PC-3 (cell line): ENCODE measurements around the gene DLGAP1. TPM values are rescaled to one million over a fixed set of nuclear protein-coding genes. Genes with fewer than 3 reads are reported as not detected.

ENCODE experiments used
- ATAC-seq: fragments of 200-7000 bp; cut with Tn5 transposase; 2 replicates; pipeline ENCODE4 v1.9.1; 2020; ENCODE audit warnings: mild to moderate bottlenecking, moderate library complexity
- BruUV-seq: library from RNA; stranded (reverse); fragments of 400-500 nt; replicated peaks from 2 replicates; lab custom pipeline; 2021; lab: Mats Ljungman, UMichigan
- CTCF ChIA-PET: fragments of 300-600 bp; sonication (Branson Sonifier 250); formaldehyde crosslinking; loops from one replicate; lab custom pipeline; 2022; ENCODE audit warnings: antibody characterized with exemption; lab: Charles Lee
- POLR2A ChIA-PET: fragments of 300-600 bp; sonication (Branson Sonifier 250); formaldehyde crosslinking; loops from one replicate; lab custom pipeline; 2022; ENCODE audit warnings: antibody characterized with exemption; ENCODE audit not compliant: unreplicated experiment; lab: Charles Lee
- DNase-seq: peaks from one replicate; pipeline ENCODE4 v3.0.0-alpha.2; 2015
- H2AFZ ChIP-seq: fragments of 300-600 bp; sonication (generic); 2 replicates; pipeline ENCODE4 v1.6.0; 2016; ENCODE audit warnings: antibody characterized with exemption, low read length
- H3F3A ChIP-seq: fragments of 300-600 bp; sonication (generic); one replicate; pipeline ENCODE4 v1.6.0; 2017; ENCODE audit warnings: antibody characterized with exemption, low read length, control low read depth, mild to moderate bottlenecking; ENCODE audit not compliant: unreplicated experiment
- H3K27ac ChIP-seq: fragments of 300-600 bp; sonication (generic); 2 replicates; pipeline ENCODE4 v1.5.1; 2016; ENCODE audit warnings: mild to moderate bottlenecking, low read length
- H3K27me3 ChIP-seq: fragments of 300-600 bp; sonication (generic); 2 replicates; pipeline ENCODE4 v1.6.1; 2016; ENCODE audit warnings: low read length, mixed read lengths
- H3K36me3 ChIP-seq: fragments of 300-600 bp; sonication (generic); 2 replicates; pipeline ENCODE4 v1.6.1; 2016; ENCODE audit warnings: low read depth, mixed run types, low read length, mixed read lengths
- H3K4me1 ChIP-seq: fragments of 300-600 bp; sonication (generic); 2 replicates; pipeline ENCODE4 v1.5.1; 2016; ENCODE audit warnings: low read length; ENCODE audit not compliant: insufficient read depth
- H3K4me2 ChIP-seq: fragments of 300-600 bp; sonication (generic); 2 replicates; pipeline ENCODE4 v1.6.0; 2016; ENCODE audit warnings: low read length
- H3K4me3 ChIP-seq: fragments of 300-600 bp; sonication (generic); 2 replicates; pipeline ENCODE4 v1.5.1; 2016; ENCODE audit warnings: mild to moderate bottlenecking, low read length, mixed read lengths
- H3K79me2 ChIP-seq: fragments of 300-600 bp; sonication (generic); 2 replicates; pipeline ENCODE4 v1.6.1; 2017; ENCODE audit warnings: low read length, mixed read lengths
- H3K9ac ChIP-seq: fragments of 300-600 bp; sonication (generic); 2 replicates; pipeline ENCODE4 v1.6.0; 2016; ENCODE audit warnings: mild to moderate bottlenecking, low read length
- H3K9me2 ChIP-seq: fragments of 300-600 bp; sonication (generic); replicated peaks from 2 replicates; pipeline ENCODE4 v1.6.1; 2016; ENCODE audit warnings: mixed run types, low read length, mixed read lengths
- H3K9me3 ChIP-seq: fragments of 300-600 bp; sonication (generic); 2 replicates; pipeline ENCODE4 v1.6.1; 2016; ENCODE audit warnings: low read length, mixed read lengths
- H4K20me1 ChIP-seq: fragments of 300-600 bp; sonication (generic); 2 replicates; pipeline ENCODE4 v1.6.1; 2016; ENCODE audit warnings: low read length, mixed read lengths
- CTCF ChIP-seq: fragments of 300-600 bp; sonication (generic); conservative IDR thresholded peaks from 2 replicates; pipeline ENCODE4 v1.5.1; 2017; ENCODE audit warnings: antibody characterized with exemption, low read depth, mild to moderate bottlenecking, low read length
- EZH2 ChIP-seq: fragments of 300-600 bp; sonication (generic); IDR thresholded peaks from one replicate; pipeline ENCODE4 v1.6.1; 2017; ENCODE audit warnings: antibody characterized with exemption, mild to moderate bottlenecking, low read length; ENCODE audit not compliant: unreplicated experiment
- EZH2phosphoT487 ChIP-seq: fragments of 300-600 bp; sonication (generic); IDR thresholded peaks from 2 replicates; pipeline ENCODE4 v1.6.1; 2018; ENCODE audit warnings: mild to moderate bottlenecking, antibody characterized with exemption, low read length, borderline replicate concordance
- intact Hi-C: fragments of 100-400 bp; cut with micrococcal nuclease; formaldehyde crosslinking; loops from 2 replicates; pipeline ENCODE4 v1.9.0; 2023
- total RNA-seq: library from RNA; depleted of rRNA; stranded (reverse); fragments of >200 nt; gene quantifications from 2 replicates; pipeline ENCODE4 v1.2.3, GENCODE V29; 2014

DLGAP1 gene
- total RNA-seq, 1 experiment from 2014 or later, result not detected

DNA sequence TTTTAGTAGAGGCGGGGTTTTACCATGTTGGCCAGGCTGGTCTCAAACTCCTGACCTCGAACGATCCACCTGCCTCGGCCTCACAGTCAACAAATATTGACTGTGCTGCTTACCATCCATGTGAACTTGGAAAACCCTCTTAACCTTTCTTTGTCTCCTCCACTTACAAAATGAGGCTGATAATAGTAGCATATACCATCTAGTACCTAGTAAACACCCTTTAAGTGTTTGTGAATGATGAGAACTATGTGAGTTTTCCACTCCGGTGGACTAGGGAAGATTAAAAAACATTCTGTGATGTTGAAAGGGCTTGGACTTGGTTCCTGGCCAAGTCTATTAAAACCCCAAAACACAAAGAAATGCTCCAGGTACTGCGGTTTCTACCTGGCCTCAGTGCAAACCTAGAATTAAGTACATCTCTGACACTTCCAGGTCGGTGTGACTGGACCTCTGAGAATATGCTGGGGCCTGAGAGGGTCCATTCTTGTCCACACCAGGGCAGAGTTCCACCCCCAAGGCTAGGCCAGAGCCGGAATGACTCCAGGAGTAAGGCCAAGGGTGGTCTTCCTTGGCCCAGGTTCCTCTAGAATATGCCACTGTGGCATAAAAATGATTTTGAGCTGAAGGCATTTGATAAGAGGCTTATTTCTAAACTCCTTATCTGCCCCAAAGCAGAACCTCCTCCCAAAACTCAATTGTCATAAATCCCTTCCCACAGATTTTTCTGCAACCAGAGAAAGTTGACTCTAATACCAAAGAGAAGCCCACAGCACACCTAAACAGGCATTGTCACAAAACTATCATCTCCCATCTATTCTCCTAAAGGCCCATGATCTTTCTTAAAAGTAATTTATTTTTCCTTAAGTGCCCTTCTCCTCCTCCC is 787.6 kb downstream of the DLGAP1 start:
- Histone ChIP-seq H3K4me3 (no peak overlapping the region), H4K20me1 (no peaks in the 10 kb centered on the region), H3K27me3 (no peaks in the 10 kb centered on the region), H3K9ac (no peak overlapping the region), H3K4me1 (peaks cover 8% of the 10 kb centered on the region), H3K9me3 (no peaks in the 10 kb centered on the region), H2AFZ (no peak overlapping the region), H3F3A (no peaks in the 10 kb centered on the region), H3K9me2 (no peaks in the 10 kb centered on the region), H3K4me2 (no peak overlapping the region), H3K36me3 (no peaks in the 10 kb centered on the region), H3K79me2 (no peaks in the 10 kb centered on the region), H3K27ac (no peak overlapping the region)
- intact Hi-C loops, result loop anchor here (5.0 kb wide), 2 partner anchors 45 to 155 kb away; no protein-coding TSS in a partner anchor
- DNase-seq (no peak), ATAC-seq (no peak)
- CTCF ChIA-PET, result interaction anchor here (0.5 to 1.9 kb wide), 7 partner anchors 36 to 386 kb away, joined by 3 to 24 read pairs (median 6); no protein-coding TSS in a partner anchor
- BruUV-seq, result no TSS peak
- POLR2A ChIA-PET, result interaction anchor here (2.1 kb wide), 1 partner anchor 64 kb away, joined by 14 read pairs; no protein-coding TSS in a partner anchor
- no peak for TF ChIP-seq EZH2phosphoT487
- no peak for TF ChIP-seq EZH2
- no peak for TF ChIP-seq CTCF

GRCh38 chr18:3666526-3667254 is 788.4 kb downstream of the DLGAP1 start:
- no peaks in the 10 kb centered on the region for H3K79me2 ChIP-seq
- BruUV-seq, result no TSS peak
- ChIA-PET CTCF (interaction anchor here (0.5 to 1.9 kb wide), 19 partner anchors 14 to 717 kb away, joined by 3 to 24 read pairs (median 3); no protein-coding TSS in a partner anchor), POLR2A (interaction anchor here (0.5 to 2.1 kb wide), 11 partner anchors 14 to 373 kb away, joined by 3 to 14 read pairs (median 5); no protein-coding TSS in a partner anchor)
- H3K9me3 ChIP-seq, result no peaks in the 10 kb centered on the region
- no peaks in the 10 kb centered on the region for H3F3A ChIP-seq
- H3K9me2 ChIP-seq, result no peaks in the 10 kb centered on the region
- ATAC-seq, result 0 out of 2 replicates have a peak, but pooled peaks have one; percentile 23
- no peaks in the 10 kb centered on the region for H3K36me3 ChIP-seq
- H3K4me2 ChIP-seq, result no peak overlapping the region
- H3K4me3 ChIP-seq, result no peak overlapping the region
- no peaks in the 10 kb centered on the region for H3K27me3 ChIP-seq
- DNase-seq, result no peak
- H3K27ac ChIP-seq, result no peak overlapping the region
- intact Hi-C loops, result loop anchor here (1.0 to 5.0 kb wide), 8 partner anchors 44 to 385 kb away; no protein-coding TSS in a partner anchor
- TF ChIP-seq EZH2phosphoT487 (no peak), CTCF (no peak), EZH2 (no peak)
- no peaks in the 10 kb centered on the region for H4K20me1 ChIP-seq
- H3K4me1 ChIP-seq, result peaks cover 8% of the 10 kb centered on the region
- H3K9ac ChIP-seq, result no peak overlapping the region
- no peak overlapping the region for H2AFZ ChIP-seq
